GM12878 (cell line): Measurements from ENCODE around the gene RAPGEF3. TPM values are rescaled to one million over a fixed set of nuclear protein-coding genes. Genes with fewer than 3 reads are reported as not detected.
A peak's percentile ranks its signal among the peaks of the same experiment; 100 is the strongest.

ENCODE experiments used
- ATAC-seq: fragments of 200-7000 bp; cut with Tn5 transposase; 3 replicates; pipeline ENCODE4 v1.9.1; 2020; ENCODE audit warnings: mild to moderate bottlenecking, moderate library complexity
- BruUV-seq: library from RNA; stranded (reverse); fragments of 400-500 nt; replicated peaks from 2 replicates; lab custom pipeline; 2021; lab: Mats Ljungman, UMichigan
- CTCF ChIA-PET: fragments of 300-600 bp; sonication (Branson Sonifier 250); formaldehyde crosslinking; extraction: SDS; loops from one replicate; lab custom pipeline; 2021; ENCODE audit warnings: inconsistent platforms; lab: Yijun Ruan, JAX
- POLR2A ChIA-PET: fragments of 350-600 bp; formaldehyde crosslinking; extraction: SDS; loops from one replicate; lab custom pipeline; 2021; ENCODE audit warnings: inconsistent platforms; lab: Charles Lee
- RAD21 ChIA-PET: fragments of 300-600 bp; sonication (Branson Sonifier 250); formaldehyde crosslinking; loops from one replicate; lab custom pipeline; 2023; ENCODE audit warnings: antibody characterized with exemption; ENCODE audit not compliant: unreplicated experiment; lab: Charles Lee
- SMC1A ChIA-PET: fragments of 300-600 bp; sonication (Branson Sonifier 250); formaldehyde crosslinking; loops from one replicate; lab custom pipeline; 2023; ENCODE audit not compliant: unreplicated experiment, uncharacterized antibody; lab: Charles Lee
- DNase-seq: peaks from one replicate; pipeline ENCODE4 v3.0.0-alpha.2; 2011; ENCODE audit warnings: low read depth, low spot score
- FAIRE-seq: peaks from 3 replicates; lab custom pipeline; 2011; peaks lifted over from hg19 to GRCh38; lab: Jason Lieb, UNC
- H2AFZ ChIP-seq: 2 replicates; pipeline ENCODE4 v1.6.0; 2011; ENCODE audit warnings: low read depth, low read length, control low read depth; ENCODE audit not compliant: control insufficient read depth
- H3K27ac ChIP-seq: 2 replicates; pipeline ENCODE4 v1.5.1; 2011; ENCODE audit warnings: control low read depth; ENCODE audit not compliant: control insufficient read depth, insufficient read depth
- H3K27me3 ChIP-seq, 2 experiments: replicated peaks in 1 of 2; 2 replicates each; pipeline versions ENCODE4 v1.6.0 to v1.6.1; 2011; ENCODE audit warnings: low read length in 1 of 2; ENCODE audit not compliant: control insufficient read depth in 2 of 2, insufficient read depth in 2 of 2
- H3K36me3 ChIP-seq, 2 experiments: 2 replicates each; pipeline ENCODE4 v1.5.1; 2011; ENCODE audit warnings: low read length in 1 of 2; ENCODE audit not compliant: control insufficient read depth in 2 of 2, insufficient read depth in 2 of 2
- H3K4me1 ChIP-seq: 2 replicates; pipeline ENCODE4 v1.6.1; 2011; ENCODE audit warnings: mild to moderate bottlenecking, low read length, moderate library complexity, mixed read lengths; ENCODE audit not compliant: control insufficient read depth, insufficient read depth
- H3K4me2 ChIP-seq: 2 replicates; pipeline ENCODE4 v1.6.0; 2011; ENCODE audit warnings: control low read depth; ENCODE audit not compliant: control insufficient read depth, insufficient read depth
- H3K4me3 ChIP-seq: fragments of 200-600 bp; sonication (generic); 2 replicates; pipeline ENCODE4 v1.5.1; 2016
- H3K79me2 ChIP-seq: 2 replicates; pipeline ENCODE4 v1.6.0; 2011; ENCODE audit warnings: low read length; ENCODE audit not compliant: control insufficient read depth, insufficient read depth
- H3K9ac ChIP-seq: 2 replicates; pipeline ENCODE4 v1.8.0; 2011; ENCODE audit warnings: low read length, control low read depth, mixed read lengths; ENCODE audit not compliant: control insufficient read depth, insufficient read depth
- H3K9me3 ChIP-seq: replicated peaks from 3 replicates; pipeline ENCODE4 v1.5.1; 2011; ENCODE audit warnings: mild to moderate bottlenecking, low read length; ENCODE audit not compliant: control insufficient read depth, insufficient read depth
- H4K20me1 ChIP-seq: 2 replicates; pipeline ENCODE4 v1.6.0; 2011; ENCODE audit not compliant: control insufficient read depth, insufficient read depth
- ATF2 ChIP-seq: IDR thresholded peaks from 2 replicates; pipeline ENCODE4 v1.6.1; 2012; ENCODE audit warnings: low read length, inconsistent platforms
- CEBPZ ChIP-seq: fragments of 150-350 bp; IDR thresholded peaks from 2 replicates; pipeline ENCODE4 v1.6.1; 2016; ENCODE audit warnings: low read depth, low read length
- E2F8 ChIP-seq: fragments of 450-650 bp; IDR thresholded peaks from 2 replicates; pipeline ENCODE4 v1.6.1; 2018; ENCODE audit warnings: mild to moderate bottlenecking, low read depth, moderate library complexity; ENCODE audit not compliant: partially characterized antibody
- E4F1 ChIP-seq: fragments of 450-650 bp; IDR thresholded peaks from 2 replicates; pipeline ENCODE4 v1.6.1; 2018; ENCODE audit warnings: borderline replicate concordance, mild to moderate bottlenecking; ENCODE audit not compliant: partially characterized antibody
- KDM1A ChIP-seq: fragments of 200-600 bp; sonication (generic); IDR thresholded peaks from 2 replicates; pipeline ENCODE4 v1.6.1; 2016; ENCODE audit warnings: borderline replicate concordance
- MEF2A ChIP-seq: IDR thresholded peaks from 2 replicates; pipeline ENCODE4 v1.6.1; 2011; ENCODE audit warnings: low read depth, mild to moderate bottlenecking, low read length, moderate library complexity; ENCODE audit not compliant: insufficient read depth
- MEF2B ChIP-seq: fragments of 450-650 bp; IDR thresholded peaks from 2 replicates; pipeline ENCODE4 v1.6.1; 2018; ENCODE audit warnings: mild to moderate bottlenecking, moderate library complexity; ENCODE audit not compliant: partially characterized antibody, poor library complexity, severe bottlenecking
- RAD51 ChIP-seq: fragments of 450-650 bp; IDR thresholded peaks from 2 replicates; pipeline ENCODE4 v1.6.1; 2016; ENCODE audit warnings: moderate library complexity, mild to moderate bottlenecking, inconsistent platforms
- SMARCA5 ChIP-seq: fragments of 450-650 bp; IDR thresholded peaks from 2 replicates; pipeline ENCODE4 v1.6.1; 2017; ENCODE audit warnings: mild to moderate bottlenecking
- SUZ12 ChIP-seq: fragments of 200-600 bp; sonication (generic); IDR thresholded peaks from one replicate; pipeline ENCODE4 v1.6.1; 2018; ENCODE audit warnings: antibody characterized with exemption, mild to moderate bottlenecking; ENCODE audit not compliant: unreplicated experiment
- YBX1 ChIP-seq: fragments of 450-650 bp; IDR thresholded peaks from 2 replicates; pipeline ENCODE4 v1.6.1; 2016; ENCODE audit warnings: antibody characterized with exemption
- ZNF24 ChIP-seq: fragments of 450-650 bp; IDR thresholded peaks from 2 replicates; pipeline ENCODE4 v1.6.1; 2017; ENCODE audit warnings: antibody characterized with exemption, mild to moderate bottlenecking
- WGBS: methylation state at CpG from one replicate; pipeline ENCODE4 v1.1.6; 2016; ENCODE audit warnings: low lambda C conversion rate; ENCODE audit not compliant: insufficient replicate concordance, insufficient coverage; ENCODE audit errors: missing lambda C conversion rate; 5-methylcytosine and 5-hydroxymethylcytosine counted together
- in situ Hi-C: fragments of 300-500 bp; cut with MboI; formaldehyde crosslinking; loops from 9 replicates; pipeline ENCODE4 v1.14.3; 2018; ENCODE audit warnings: mixed read lengths
- intact Hi-C: fragments of 100-400 bp; cut with micrococcal nuclease; formaldehyde crosslinking; loops from one replicate; pipeline ENCODE4 v1.14.2; 2022; ENCODE audit not compliant: unreplicated experiment
- polyA plus RNA-seq, 11 experiments: library from polyadenylated mRNA; depleted of rRNA in 4 of 11; unstranded in 6 of 11; stranded (reverse) in 5 of 11; fragments of >200 nt; fragmentation: Nextera tagmentation in 4 of 11; fragmentation: Illumina TruSeq in 1 of 11; extraction: Ambion mirVana in 4 of 11; extraction: Trizol in 1 of 11; gene quantifications; 1 replicate in 1 of 11; 2 replicates in 10 of 11; pipeline versions ENCODE4 v1.2.1 to v1.2.3, GENCODE V29; 2011 to 2016; ENCODE audit warnings: inconsistent platforms in 2 of 11, missing spikeins in 2 of 11, low read depth in 1 of 11
- total RNA-seq, 4 experiments: library from RNA; depleted of rRNA in 3 of 4; stranded (reverse); fragments of >200 nt in 3 of 4; fragmentation: Illumina TruSeq in 1 of 4; extraction: Trizol in 1 of 4; gene quantifications; 2 replicates each; pipeline versions ENCODE4 v1.2.1 to v1.2.3, GENCODE V29; 2013 to 2021

RAPGEF3 gene
- total and polyA plus RNA-seq, 10 of the 15 experiments (the other 5 are each of a cell fraction or from before 2014, with no cell fraction given) = 0.02 to 0.92 (median 0.31) TPM; not detected in 2

- peaks cover 16% of the 10 kb centered on the region for H3K4me1 ChIP-seq
- CTCF ChIA-PET = interaction anchor here (1.4 to 7.9 kb wide), 6 partner anchors 8 to 86 kb away, joined by 3 to 215 read pairs (median 8); no protein-coding TSS in a partner anchor
- FAIRE-seq (no peak), DNase-seq (no peak), ATAC-seq (peak; percentile 48)
- no peak overlapping the region for H3K4me3 ChIP-seq
- POLR2A ChIA-PET = no interaction called here
- H4K20me1 ChIP-seq = no peaks in the 10 kb centered on the region
- WGBS = 61% methylated on average over 7 of the region's 7 CpGs
- H3K27me3 ChIP-seq = no peaks in the 10 kb centered on the region; a peak in 1 of 4 replicates
- intact Hi-C loops = no loop called here
- no peaks in the 10 kb centered on the region; the same call in 1 of the 2 replicates for H3K79me2 ChIP-seq
- no peaks in the 10 kb centered on the region; a peak in 2 of 4 replicates for H3K36me3 ChIP-seq
- SMC1A ChIA-PET = interaction anchor here (1.0 to 3.0 kb wide), 3 partner anchors 11 to 36 kb away, joined by 3 to 19 read pairs (median 11); no protein-coding TSS in a partner anchor
- BruUV-seq = no TSS peak
- RAD21 ChIA-PET = interaction anchor here (2.8 to 7.5 kb wide), 2 partner anchors 16 to 36 kb away, joined by 14 to 166 read pairs; no protein-coding TSS in a partner anchor
- no peak overlapping the region for H3K4me2 ChIP-seq
- in situ Hi-C loops = no loop called here
- no peak overlapping the region for H3K9ac ChIP-seq
- no peaks in the 10 kb centered on the region for H3K9me3 ChIP-seq
- no peak overlapping the region for H2AFZ ChIP-seq
- no peak overlapping the region for H3K27ac ChIP-seq
- TF ChIP-seq MEF2A (no peak), SMARCA5 (no peak), E2F8 (no peak), YBX1 (no peak), MEF2B (no peak), KDM1A (no peak), ZNF24 (no peak), RAD51 (no peak), E4F1 (no peak), CEBPZ (no peak), SUZ12 (no peak), ATF2 (no peak)
Observed at GRCh38 chr12:47801170-47801903, 42.7 kb upstream of the RAPGEF3 start.
